ENCODE measurements around the gene SPTBN5. TPM values are rescaled to one million over a fixed set of nuclear protein-coding genes. Genes with fewer than 3 reads are reported as not detected.

SPTBN5 gene
- total RNA-seq, 1 experiment from 2014 or later: 2.5 TPM

DNA sequence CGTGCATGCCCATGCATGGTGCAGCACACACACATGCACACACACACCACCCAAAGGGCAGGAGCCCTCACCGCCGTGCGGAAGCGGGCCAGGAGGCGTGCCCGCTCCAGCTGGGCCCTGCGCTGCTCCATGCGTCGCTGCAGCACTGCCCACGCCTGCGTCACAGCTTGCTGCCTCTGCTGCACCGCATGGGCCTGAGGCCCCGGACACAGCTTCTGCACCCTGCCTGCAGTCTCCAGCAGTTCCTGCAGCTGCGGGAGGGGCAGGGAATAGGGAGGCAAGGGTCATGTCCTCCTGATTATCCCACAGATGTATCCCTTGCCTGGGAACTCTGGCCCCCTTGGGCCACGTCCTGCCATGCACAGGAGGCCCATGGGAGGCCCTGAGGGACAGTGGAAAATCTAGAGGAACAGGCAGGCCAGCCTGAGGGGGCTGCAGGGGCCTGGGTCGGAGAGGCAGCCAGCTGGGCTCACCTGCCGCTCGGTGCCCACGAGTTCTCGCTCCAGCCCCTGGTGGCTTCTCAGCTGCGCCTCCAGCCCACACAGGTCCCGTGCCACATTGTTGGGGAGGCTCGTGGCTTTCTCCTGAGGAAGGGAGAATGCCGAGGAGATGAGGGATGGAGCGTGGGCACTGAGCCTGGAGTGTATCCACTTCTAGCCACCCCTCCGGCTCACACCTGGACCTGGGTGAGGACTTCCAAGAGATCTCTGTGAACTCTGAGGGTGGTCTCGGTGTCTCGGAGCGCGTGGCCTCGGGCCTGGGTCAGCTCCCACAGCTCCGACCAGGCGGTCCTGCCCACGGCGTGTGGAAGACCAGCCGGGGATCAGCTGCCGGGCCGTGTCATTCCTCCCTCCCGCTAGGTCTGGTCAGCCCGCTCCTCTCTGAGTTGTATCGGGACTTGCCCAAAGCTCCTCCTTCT, 23.8 kb downstream of the SPTBN5 start:
- no peaks in the 10 kb centered on the region for H3K27me3 Mint-ChIP-seq (ENCODE audit: insufficient read depth, unreplicated experiment)
- intact Hi-C loops (cut with micrococcal nuclease; ENCODE audit: unreplicated experiment): no loop called here
- H3K36me3 Mint-ChIP-seq (ENCODE audit: insufficient read depth, unreplicated experiment): peaks cover 4% of the 10 kb centered on the region
- no peaks in the 10 kb centered on the region for H3K36me3 ChIP-seq (ENCODE audit: control insufficient read depth, insufficient read depth, low read length)
- no peak overlapping the region for H3K4me3 ChIP-seq (ENCODE audit: low read depth, low read length)
- H3K4me1 Mint-ChIP-seq (ENCODE audit: low read depth, unreplicated experiment): peaks cover 6% of the 10 kb centered on the region
- H3K4me3 Mint-ChIP-seq (ENCODE audit: unreplicated experiment): no peak overlapping the region
- no peak overlapping the region for H3K27ac Mint-ChIP-seq (ENCODE audit: unreplicated experiment)
- BruUV-seq (replicated peaks): no TSS peak
- H3K9me3 ChIP-seq: no peaks in the 10 kb centered on the region
- no peaks in the 10 kb centered on the region for H3K27me3 ChIP-seq (replicated peaks; ENCODE audit: control insufficient read depth, insufficient read depth, low read length)
- no peaks in the 10 kb centered on the region for H3K9me3 Mint-ChIP-seq (ENCODE audit: unreplicated experiment)
- ChIA-PET CTCF (interaction anchor here (0.7 to 1.4 kb wide), 2 partner anchors 15 to 34 kb away, joined by 3 to 5 read pairs; no protein-coding TSS in a partner anchor), POLR2A (no interaction called here)
- H3K4me1 ChIP-seq: peaks cover 21% of the 10 kb centered on the region
- TF ChIP-seq CTCF (IDR thresholded peaks at IDR 0.05; ENCODE audit: insufficient read depth in 1 of 2, low read depth in 1 of 2, low read length in 1 of 2, severe bottlenecking in 1 of 2, unreplicated experiment in 1 of 2): no peak
- no peak for DNase-seq

- CTCF ChIA-PET: no interaction called here
Measured at GRCh38 chr15:41868321-41868720, 25.5 kb downstream of the SPTBN5 start.

More at GRCh38 chr15:41868321-41868720, 25.5 kb downstream of the SPTBN5 start:
- no peak for DNase-seq
- no TSS peak for BruUV-seq (replicated peaks)
- H3K4me3 ChIP-seq (ENCODE audit: low read depth, low read length): no peak overlapping the region
- no peaks in the 10 kb centered on the region for H3K9me3 ChIP-seq
- H3K4me1 Mint-ChIP-seq (ENCODE audit: low read depth, unreplicated experiment): peaks cover 6% of the 10 kb centered on the region
- H3K4me3 Mint-ChIP-seq (ENCODE audit: unreplicated experiment): no peak overlapping the region
- peaks cover 4% of the 10 kb centered on the region for H3K36me3 Mint-ChIP-seq (ENCODE audit: insufficient read depth, unreplicated experiment)
- intact Hi-C loops (cut with micrococcal nuclease; ENCODE audit: unreplicated experiment): no loop called here
- no peak overlapping the region for H3K27ac Mint-ChIP-seq (ENCODE audit: unreplicated experiment)
- POLR2A ChIA-PET: no interaction called here
- H3K36me3 ChIP-seq (ENCODE audit: control insufficient read depth, insufficient read depth, low read length): no peaks in the 10 kb centered on the region
- H3K9me3 Mint-ChIP-seq (ENCODE audit: unreplicated experiment): no peaks in the 10 kb centered on the region
- no peaks in the 10 kb centered on the region for H3K27me3 Mint-ChIP-seq (ENCODE audit: insufficient read depth, unreplicated experiment)
- TF ChIP-seq CTCF (IDR thresholded peaks at IDR 0.05; ENCODE audit: insufficient read depth in 1 of 2, low read depth in 1 of 2, low read length in 1 of 2, severe bottlenecking in 1 of 2, unreplicated experiment in 1 of 2): no peak
- peaks cover 21% of the 10 kb centered on the region for H3K4me1 ChIP-seq
- H3K27me3 ChIP-seq (replicated peaks; ENCODE audit: control insufficient read depth, insufficient read depth, low read length): no peaks in the 10 kb centered on the region

Data from Caco-2 (cell line).